Thoracic aorta (tissue), 2 donors: ENCODE results near the gene TSSK1B. TPM values are rescaled to one million over a fixed set of nuclear protein-coding genes. Genes with fewer than 3 reads are reported as not detected.

Experiments
- ATAC-seq: fragments of 150-250 bp; one replicate; pipeline ENCODE4 v1.8.0; 2017; ENCODE audit warnings: low read depth; ENCODE audit not compliant: insufficient number of reproducible peaks, low FRiP score
- DNase-seq: peaks from one replicate; pipeline ENCODE4 v3.0.0-alpha.2; 2020; ENCODE audit warnings: low spot score
- H3K27ac ChIP-seq, 2 donors: fragments of 200-600 bp; sonication (generic); 1 replicate in 1 of 2; 2 replicates in 1 of 2; pipeline ENCODE4 v1.5.1; 2016; ENCODE audit warnings: mild to moderate bottlenecking in 2 of 2, moderate library complexity in 2 of 2
- H3K27me3 ChIP-seq: fragments of 200-600 bp; sonication (generic); replicated peaks from 2 replicates; pipeline ENCODE4 v1.6.0; 2016; ENCODE audit warnings: mild to moderate bottlenecking; ENCODE audit not compliant: insufficient read depth
- H3K36me3 ChIP-seq: fragments of 200-600 bp; sonication (generic); one replicate; pipeline ENCODE4 v1.5.1; 2016
- H3K4me1 ChIP-seq, 2 donors: fragments of 200-600 bp; sonication (generic); 1 replicate in 1 of 2; 2 replicates in 1 of 2; pipeline versions ENCODE4 v1.5.1 to v1.6.0; 2016; ENCODE audit warnings: low read depth in 2 of 2, mild to moderate bottlenecking in 1 of 2; ENCODE audit not compliant: control insufficient read depth in 1 of 2
- H3K4me3 ChIP-seq: fragments of 200-600 bp; sonication (generic); 2 replicates; pipeline ENCODE4 v1.5.1; 2016; ENCODE audit warnings: mild to moderate bottlenecking
- H3K9me3 ChIP-seq: fragments of 200-600 bp; sonication (generic); 2 replicates; pipeline ENCODE4 v1.5.1; 2016
- CTCF ChIP-seq: fragments of 200-600 bp; sonication (generic); IDR thresholded peaks from one replicate; pipeline ENCODE4 v1.5.1; 2019; ENCODE audit warnings: antibody characterized with exemption
- total RNA-seq, 2 donors: library from RNA; depleted of rRNA; stranded (reverse); fragments of >200 nt; gene quantifications; one replicate each; pipeline versions ENCODE4 v1.1.0 to v1.2.3, GENCODE V29; 2016

Gene TSSK1B
- total RNA-seq, 2 donors from 2014 or later, result not detected

- no peaks in the 10 kb centered on the region for H3K4me1 ChIP-seq
- no peak for TF ChIP-seq CTCF
- H3K9me3 ChIP-seq, result no peaks in the 10 kb centered on the region
- ATAC-seq (no peak), DNase-seq (no peak)
- no peak overlapping the region for H3K27ac ChIP-seq
- no peak overlapping the region for H3K4me3 ChIP-seq
- no peaks in the 10 kb centered on the region for H3K36me3 ChIP-seq
- H3K27me3 ChIP-seq, result no peaks in the 10 kb centered on the region
These were observed 46.9 kb downstream of the TSSK1B start for GRCh38 chr5:113387844-113388243.

GRCh38 chr5:113384782-113385285, 50.0 kb downstream of the TSSK1B start:
- no peaks in the 10 kb centered on the region for H3K9me3 ChIP-seq
- no peak for TF ChIP-seq CTCF
- no peak for DNase-seq
- no peak overlapping the region for H3K4me3 ChIP-seq
- no peak overlapping the region for H3K27ac ChIP-seq
- ATAC-seq, result no peak
- H3K4me1 ChIP-seq, result no peaks in the 10 kb centered on the region
- H3K36me3 ChIP-seq, result no peaks in the 10 kb centered on the region
- no peaks in the 10 kb centered on the region for H3K27me3 ChIP-seq

GRCh38 chr5:113382731-113383130, 52.1 kb downstream of the TSSK1B start:
- Histone ChIP-seq H3K4me3 (no peak overlapping the region), H3K36me3 (no peaks in the 10 kb centered on the region), H3K27me3 (no peaks in the 10 kb centered on the region), H3K27ac (no peak overlapping the region), H3K4me1 (no peaks in the 10 kb centered on the region), H3K9me3 (no peaks in the 10 kb centered on the region)
- no peak for TF ChIP-seq CTCF
- DNase-seq, result no peak
- ATAC-seq, result no peak

Other genes starting within 250 kb of the TSSK1B start
- gene MCC, start 53.5 kb upstream of the TSSK1B start, total RNA-seq, result 10 to 100 TPM; 14.6 to 27.2 TPM
- 10 to 100 TPM; 30.3 to 38.9 TPM for gene YTHDC2, start 78.7 kb upstream of the TSSK1B start, total RNA-seq